Panc1 (cell line): ENCODE measurements around the gene F11R. TPM values are rescaled to one million over a fixed set of nuclear protein-coding genes. Genes with fewer than 3 reads are reported as not detected.

ENCODE experiments used
- ATAC-seq: fragments of 200-7000 bp; cut with Tn5 transposase; 2 replicates; pipeline ENCODE4 v1.9.1; 2020; ENCODE audit warnings: mild to moderate bottlenecking, moderate library complexity
- BruUV-seq: library from RNA; stranded (reverse); fragments of 400-500 nt; replicated peaks from 2 replicates; lab custom pipeline; 2021; lab: Mats Ljungman, UMichigan
- CTCF ChIA-PET: fragments of 300-600 bp; sonication (Branson Sonifier 250); formaldehyde crosslinking; loops from one replicate; lab custom pipeline; 2022; ENCODE audit warnings: antibody characterized with exemption; lab: Charles Lee
- POLR2A ChIA-PET: fragments of 300-600 bp; sonication (Branson Sonifier 250); formaldehyde crosslinking; loops from one replicate; lab custom pipeline; 2022; ENCODE audit warnings: antibody characterized with exemption; lab: Charles Lee
- DNase-seq: peaks from one replicate; pipeline ENCODE4 v3.0.0-alpha.2; 2010; ENCODE audit warnings: low read depth, low spot score
- H3K27ac ChIP-seq: 2 replicates; pipeline ENCODE4 v1.5.1; 2011; ENCODE audit warnings: mild to moderate bottlenecking, low read length, inconsistent platforms
- H3K27me3 ChIP-seq: fragments of 200-500 bp; sonication (Bioruptor generic); 2 replicates; pipeline ENCODE4 v1.6.0; 2014; ENCODE audit warnings: low read length, inconsistent platforms; ENCODE audit not compliant: control insufficient read depth, insufficient read depth
- H3K36me3 ChIP-seq: fragments of 200-500 bp; sonication (Bioruptor generic); 2 replicates; pipeline ENCODE4 v1.5.1; 2014; ENCODE audit warnings: inconsistent platforms, mild to moderate bottlenecking, low read length, moderate library complexity; ENCODE audit not compliant: control insufficient read depth, insufficient read depth
- H3K4me1 ChIP-seq: 2 replicates; pipeline ENCODE4 v1.5.1; 2011; ENCODE audit warnings: inconsistent platforms, mild to moderate bottlenecking, low read length, moderate library complexity; ENCODE audit not compliant: control insufficient read depth, insufficient read depth
- H3K4me3 ChIP-seq, 2 experiments: 2 replicates each; pipeline ENCODE4 v1.5.1; 2011 to 2012; ENCODE audit warnings: low read depth in 2 of 2, low read length in 2 of 2, mild to moderate bottlenecking in 2 of 2, inconsistent platforms in 1 of 2, moderate library complexity in 1 of 2
- H3K9me3 ChIP-seq: fragments of 200-500 bp; sonication (Bioruptor generic); 2 replicates; pipeline ENCODE4 v1.5.1; 2014; ENCODE audit warnings: low read depth, mild to moderate bottlenecking, inconsistent platforms, low read length, moderate library complexity; ENCODE audit not compliant: control insufficient read depth, insufficient read depth
- CTCF ChIP-seq: fragments of 450-650 bp; IDR thresholded peaks from 2 replicates; pipeline ENCODE4 v1.5.1; 2017; ENCODE audit warnings: mild to moderate bottlenecking
- POLR2AphosphoS5 ChIP-seq: IDR thresholded peaks from 2 replicates; pipeline ENCODE4 v1.6.1; 2012; ENCODE audit warnings: mild to moderate bottlenecking, low read depth, low read length, moderate library complexity
- REST ChIP-seq, 2 experiments: IDR thresholded peaks; 2 replicates each; pipeline ENCODE4 v1.6.1; 2011 to 2012; ENCODE audit warnings: low read depth in 2 of 2, control low read depth in 1 of 2, low read length in 1 of 2, mild to moderate bottlenecking in 1 of 2, moderate library complexity in 1 of 2; ENCODE audit not compliant: insufficient read depth in 1 of 2
- SIN3A ChIP-seq: IDR thresholded peaks from 2 replicates; pipeline ENCODE4 v1.6.1; 2012; ENCODE audit warnings: low read depth, mild to moderate bottlenecking, low read length, moderate library complexity, borderline replicate concordance; ENCODE audit not compliant: insufficient read depth
- TCF7L2 ChIP-seq: IDR thresholded peaks from 2 replicates; pipeline ENCODE4 v1.6.1; 2011; ENCODE audit warnings: mild to moderate bottlenecking, low read depth, low read length, inconsistent platforms
- in situ Hi-C: cut with HindIII; loops from 2 replicates; pipeline ENCODE4 v1.10.0; 2016; ENCODE audit warnings: low sequenced_read_pairs, low pct_unique_long_range_greater_than_20kb
- intact Hi-C: fragments of 100-400 bp; cut with micrococcal nuclease; formaldehyde crosslinking; loops from one replicate; pipeline ENCODE4 v1.10.0; 2022; ENCODE audit not compliant: unreplicated experiment
- total RNA-seq: library from RNA; stranded (reverse); gene quantifications from one replicate; pipeline ENCODE4 v1.2.1, GENCODE V29; 2021; ENCODE audit not compliant: unreplicated experiment

The F11R gene
- total RNA-seq, 1 experiment from 2014 or later = 63.0 TPM

- CTCF ChIA-PET = no interaction called here
- no TSS peak for BruUV-seq
- H3K9me3 ChIP-seq = no peaks in the 10 kb centered on the region
- POLR2A ChIA-PET = no interaction called here
- no peaks in the 10 kb centered on the region for H3K36me3 ChIP-seq
- H3K4me3 ChIP-seq = no peak overlapping the region
- DNase-seq (no peak), ATAC-seq (no peak)
- no peaks in the 10 kb centered on the region for H3K4me1 ChIP-seq
- no peaks in the 10 kb centered on the region for H3K27me3 ChIP-seq
- intact Hi-C loops (no loop called here), in situ Hi-C loops (no loop called here)
- TF ChIP-seq REST (IDR thresholded peaks at IDR 0.05; ENCODE audit: insufficient read depth in 1 of 2, low read depth in 2 of 2, low read length in 1 of 2) (no peak), POLR2AphosphoS5 (no peak), SIN3A (no peak), TCF7L2 (no peak), CTCF (no peak)
- H3K27ac ChIP-seq = no peak overlapping the region
Observed at GRCh38 chr1:160987359-160988050, 33.4 kb downstream of the F11R start.

GRCh38 chr1:160985723-160986122, 35.2 kb downstream of the F11R start:
- CTCF ChIA-PET = no interaction called here
- POLR2A ChIA-PET = no interaction called here
- BruUV-seq = no TSS peak

More at GRCh38 chr1:160985723-160986122, 35.2 kb downstream of the F11R start:
- Histone ChIP-seq H3K27ac (no peak overlapping the region), H3K36me3 (no peaks in the 10 kb centered on the region), H3K4me1 (no peaks in the 10 kb centered on the region), H3K27me3 (no peaks in the 10 kb centered on the region), H3K9me3 (no peaks in the 10 kb centered on the region), H3K4me3 (no peak overlapping the region)
- in situ Hi-C loops (no loop called here), intact Hi-C loops (no loop called here)
- DNase-seq (no peak), ATAC-seq (no peak)
- no peak for TF ChIP-seq SIN3A
- TF ChIP-seq REST (IDR thresholded peaks at IDR 0.05; ENCODE audit: insufficient read depth in 1 of 2, low read depth in 2 of 2, low read length in 1 of 2) = no peak
- no peak for TF ChIP-seq CTCF
- TF ChIP-seq POLR2AphosphoS5 = no peak
- TF ChIP-seq TCF7L2 = no peak
